OCI-LY3 (cell line): ENCODE data around the gene NFXL1.

Experiments
- H2AFZ ChIP-seq: fragments of 200-600, 300-600 bp; shearing (Covaris generic); 2 replicates; pipeline ENCODE4 v1.6.0; 2014; ENCODE audit warnings: antibody characterized with exemption, low read depth, low read length
- H3K27ac ChIP-seq: fragments of 200-600, 300-600 bp; sonication (generic); 2 replicates; pipeline ENCODE4 v1.5.1; 2014; ENCODE audit warnings: mild to moderate bottlenecking, low read length, moderate library complexity, mixed read lengths
- H3K27me3 ChIP-seq: fragments of 200-600, 300-600 bp; sonication (generic); 2 replicates; pipeline ENCODE4 v1.6.1; 2014; ENCODE audit warnings: low read depth, low read length, mixed read lengths
- H3K36me3 ChIP-seq: fragments of 200-600, 300-600 bp; sonication (generic); replicated peaks from 2 replicates; pipeline ENCODE3; 2014; ENCODE audit warnings: low read depth, low read length, mixed read lengths
- H3K4me1 ChIP-seq: fragments of 300-600, 200-600 bp; sonication (generic); 2 replicates; pipeline ENCODE4 v1.6.1; 2014; ENCODE audit warnings: low read length, mixed read lengths
- H3K4me2 ChIP-seq: fragments of 200-600, 300-600 bp; sonication (generic); 2 replicates; pipeline ENCODE4 v1.6.1; 2014; ENCODE audit warnings: low read length, mixed read lengths
- H3K4me3 ChIP-seq: fragments of 300-600, 200-600 bp; sonication (generic); 2 replicates; pipeline ENCODE4 v1.5.1; 2014; ENCODE audit warnings: antibody characterized with exemption, mild to moderate bottlenecking, low read length, moderate library complexity
- H3K79me2 ChIP-seq: fragments of 300-600, 200-600 bp; shearing (Covaris generic); 2 replicates; pipeline ENCODE4 v1.6.1; 2014; ENCODE audit warnings: mild to moderate bottlenecking, low read length, mixed read lengths
- H3K9ac ChIP-seq: fragments of 300-600, 200-600 bp; shearing (Covaris generic); 2 replicates; pipeline ENCODE4 v1.6.0; 2014; ENCODE audit warnings: mild to moderate bottlenecking, low read length, moderate library complexity
- H3K9me3 ChIP-seq: fragments of 200-600, 300-600 bp; shearing (Covaris generic); 2 replicates; pipeline ENCODE4 v1.6.1; 2014; ENCODE audit warnings: low read length, mixed read lengths; ENCODE audit not compliant: insufficient read depth
- H4K20me1 ChIP-seq: fragments of 200-600, 300-600 bp; sonication (generic); 2 replicates; pipeline ENCODE4 v1.6.1; 2016; ENCODE audit warnings: low read length, mixed read lengths; ENCODE audit not compliant: insufficient read depth
- EZH2phosphoT487 ChIP-seq: fragments of 200-600 bp; shearing (Covaris generic); IDR thresholded peaks from 2 replicates; pipeline ENCODE4 v1.6.1; 2018; ENCODE audit warnings: antibody characterized with exemption, mixed run types, low read depth
- TF ChIP-seq, protein P1 (sequence below): fragments of 200-600, 300-600 bp; sonication (generic); IDR thresholded peaks from 2 replicates; pipeline ENCODE4 v1.5.1; 2014; ENCODE audit warnings: antibody characterized with exemption, low read length, low read depth

Gene NFXL1

DNA sequence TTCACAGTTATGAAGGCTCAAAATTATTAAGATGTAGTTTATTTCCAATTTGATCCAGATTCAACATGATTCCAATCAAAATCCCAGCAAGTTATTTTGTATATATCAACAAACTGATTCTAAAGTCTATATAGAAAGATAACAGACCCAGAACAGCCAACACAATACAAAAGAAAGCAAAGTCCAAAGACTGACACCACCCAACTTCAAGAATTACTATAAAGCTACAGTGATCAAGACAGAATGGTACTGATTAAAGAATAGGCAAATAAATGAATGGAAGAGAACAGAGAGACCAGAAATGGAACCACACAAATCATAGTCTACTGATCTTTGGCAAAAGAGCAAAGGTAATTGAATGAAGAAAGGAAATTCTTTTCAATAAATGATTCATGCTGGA lies 34.9 kb downstream of the NFXL1 start:
- Histone ChIP-seq H3K36me3 (peaks cover 71% of the 10 kb centered on the region), H3K27ac (no peak overlapping the region), H2AFZ (no peak overlapping the region), H3K9ac (no peak overlapping the region), H3K9me3 (no peaks in the 10 kb centered on the region), H3K4me3 (no peak overlapping the region), H3K27me3 (no peaks in the 10 kb centered on the region), H4K20me1 (no peaks in the 10 kb centered on the region), H3K4me1 (no peaks in the 10 kb centered on the region), H3K79me2 (no peaks in the 10 kb centered on the region), H3K4me2 (no peak overlapping the region)
- TF ChIP-seq EZH2phosphoT487 = no peak

DNA sequence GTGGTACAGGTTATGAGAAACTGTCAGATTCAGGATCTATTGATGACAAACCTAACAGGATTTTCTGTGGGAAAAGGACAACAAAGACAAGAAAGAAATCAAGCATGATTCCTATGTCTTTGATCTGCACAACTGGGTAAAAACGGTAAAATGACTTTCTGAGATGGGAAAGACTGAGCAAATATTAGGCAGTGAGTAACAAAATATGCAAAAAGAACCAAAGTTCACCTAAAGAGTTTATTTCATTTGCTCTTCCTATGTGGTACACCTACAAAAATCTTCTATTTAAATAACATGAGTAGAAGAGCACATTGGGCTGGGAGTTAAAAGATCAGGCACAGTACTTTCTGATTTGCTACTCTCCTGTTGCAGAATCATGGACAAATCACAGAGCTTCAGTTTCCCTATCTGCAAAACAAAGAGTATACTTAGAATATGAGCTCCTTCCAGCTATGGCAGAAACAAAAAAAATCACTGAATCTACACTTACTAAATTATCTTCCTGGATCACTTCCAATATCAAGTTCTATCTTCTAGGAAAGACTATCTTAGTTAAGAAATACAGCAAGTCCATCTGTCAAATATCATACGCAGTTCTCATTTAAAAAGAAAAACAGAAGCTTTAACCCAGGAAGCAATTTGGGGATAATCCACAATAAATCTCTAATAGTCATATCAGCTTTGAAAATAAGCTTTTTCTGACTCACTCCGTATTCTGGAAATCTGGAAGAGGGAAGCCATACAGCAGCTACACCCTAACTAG lies 37.4 kb downstream of the NFXL1 start:
- Histone ChIP-seq H3K27ac (no peak overlapping the region), H3K27me3 (no peaks in the 10 kb centered on the region), H4K20me1 (no peaks in the 10 kb centered on the region), H3K9me3 (no peaks in the 10 kb centered on the region), H3K4me3 (no peak overlapping the region), H3K79me2 (no peaks in the 10 kb centered on the region), H3K36me3 (peaks cover 71% of the 10 kb centered on the region), H3K9ac (no peak overlapping the region), H3K4me2 (no peak overlapping the region), H3K4me1 (no peaks in the 10 kb centered on the region), H2AFZ (no peak overlapping the region)
- TF ChIP-seq, protein P1, sequence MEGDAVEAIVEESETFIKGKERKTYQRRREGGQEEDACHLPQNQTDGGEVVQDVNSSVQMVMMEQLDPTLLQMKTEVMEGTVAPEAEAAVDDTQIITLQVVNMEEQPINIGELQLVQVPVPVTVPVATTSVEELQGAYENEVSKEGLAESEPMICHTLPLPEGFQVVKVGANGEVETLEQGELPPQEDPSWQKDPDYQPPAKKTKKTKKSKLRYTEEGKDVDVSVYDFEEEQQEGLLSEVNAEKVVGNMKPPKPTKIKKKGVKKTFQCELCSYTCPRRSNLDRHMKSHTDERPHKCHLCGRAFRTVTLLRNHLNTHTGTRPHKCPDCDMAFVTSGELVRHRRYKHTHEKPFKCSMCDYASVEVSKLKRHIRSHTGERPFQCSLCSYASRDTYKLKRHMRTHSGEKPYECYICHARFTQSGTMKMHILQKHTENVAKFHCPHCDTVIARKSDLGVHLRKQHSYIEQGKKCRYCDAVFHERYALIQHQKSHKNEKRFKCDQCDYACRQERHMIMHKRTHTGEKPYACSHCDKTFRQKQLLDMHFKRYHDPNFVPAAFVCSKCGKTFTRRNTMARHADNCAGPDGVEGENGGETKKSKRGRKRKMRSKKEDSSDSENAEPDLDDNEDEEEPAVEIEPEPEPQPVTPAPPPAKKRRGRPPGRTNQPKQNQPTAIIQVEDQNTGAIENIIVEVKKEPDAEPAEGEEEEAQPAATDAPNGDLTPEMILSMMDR = no peak
- no peak for TF ChIP-seq EZH2phosphoT487

DNA sequence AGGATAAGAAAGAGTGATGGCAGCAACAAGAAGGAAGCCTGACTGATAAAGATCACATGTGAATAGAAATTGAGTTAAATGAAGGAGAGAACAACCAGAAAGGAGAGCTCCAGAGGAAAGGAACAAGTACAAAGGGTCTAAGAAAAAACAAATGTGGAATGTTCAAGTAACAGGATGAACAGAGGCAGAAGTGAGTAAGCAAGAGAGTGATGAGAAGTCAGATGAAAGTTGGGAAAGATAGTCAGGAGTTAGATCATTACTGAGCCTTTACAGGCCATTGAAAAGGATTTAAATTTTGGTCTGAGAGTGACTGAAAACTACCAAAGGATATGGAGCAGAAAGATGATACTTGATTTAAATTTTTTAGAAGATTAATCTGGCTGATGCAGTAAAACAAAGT lies 38.1 kb downstream of the NFXL1 start:
- TF ChIP-seq, protein P1 = no peak
- no peak for TF ChIP-seq EZH2phosphoT487
- no peak overlapping the region for H3K27ac ChIP-seq
- no peaks in the 10 kb centered on the region for H3K79me2 ChIP-seq
- no peaks in the 10 kb centered on the region for H3K9me3 ChIP-seq
- no peaks in the 10 kb centered on the region for H3K27me3 ChIP-seq
- no peaks in the 10 kb centered on the region for H4K20me1 ChIP-seq
- no peaks in the 10 kb centered on the region for H3K4me1 ChIP-seq
- no peak overlapping the region for H2AFZ ChIP-seq
- H3K4me3 ChIP-seq = no peak overlapping the region
- no peak overlapping the region for H3K9ac ChIP-seq
- H3K4me2 ChIP-seq = no peak overlapping the region
- H3K36me3 ChIP-seq = peaks cover 68% of the 10 kb centered on the region

DNA sequence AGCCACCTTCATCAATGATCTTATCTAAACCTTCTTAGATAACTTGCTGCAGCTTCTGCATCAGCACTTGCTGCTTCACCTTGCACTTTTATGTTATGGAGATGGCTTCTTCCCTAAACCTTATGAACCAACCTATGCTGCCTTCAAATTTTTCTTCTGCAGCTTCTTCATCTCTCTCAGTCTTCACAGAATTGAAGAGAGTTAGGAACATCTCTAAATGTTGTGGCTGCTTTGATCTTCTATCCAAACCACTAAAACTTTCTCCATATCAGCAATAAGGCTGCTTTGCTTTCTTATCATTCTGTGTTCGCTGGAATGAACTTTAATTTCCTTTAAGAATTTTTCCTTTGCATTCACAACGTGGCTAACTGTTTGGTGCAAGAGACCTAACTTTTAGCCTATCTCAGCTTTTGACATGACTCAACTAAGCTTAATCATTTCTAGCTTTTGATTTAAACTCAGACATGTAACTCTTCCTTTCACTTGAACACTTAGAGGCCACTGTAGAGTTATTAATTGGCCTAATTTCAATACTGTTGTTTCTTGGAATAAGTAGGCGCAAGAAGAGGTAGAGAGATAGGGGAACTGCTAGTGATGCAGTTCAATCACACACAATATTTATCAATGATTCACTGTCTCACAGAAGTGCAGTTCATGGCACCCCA lies 40.4 kb downstream of the NFXL1 start:
- Histone ChIP-seq H3K4me1 (no peaks in the 10 kb centered on the region), H3K27ac (no peak overlapping the region), H3K4me2 (no peak overlapping the region), H2AFZ (no peak overlapping the region), H3K4me3 (no peak overlapping the region), H3K9me3 (no peaks in the 10 kb centered on the region), H3K36me3 (peaks cover 73% of the 10 kb centered on the region), H4K20me1 (no peaks in the 10 kb centered on the region), H3K79me2 (no peaks in the 10 kb centered on the region), H3K27me3 (no peaks in the 10 kb centered on the region), H3K9ac (no peak overlapping the region)
- no peak for TF ChIP-seq EZH2phosphoT487
- TF ChIP-seq, protein P1 = no peak
